ENCODE results near the gene CENPF. TPM values are rescaled to one million over a fixed set of nuclear protein-coding genes. Genes with fewer than 3 reads are reported as not detected.

CENPF gene
- total RNA-seq, 1 experiment from 2014 or later, result 113 TPM

DNA sequence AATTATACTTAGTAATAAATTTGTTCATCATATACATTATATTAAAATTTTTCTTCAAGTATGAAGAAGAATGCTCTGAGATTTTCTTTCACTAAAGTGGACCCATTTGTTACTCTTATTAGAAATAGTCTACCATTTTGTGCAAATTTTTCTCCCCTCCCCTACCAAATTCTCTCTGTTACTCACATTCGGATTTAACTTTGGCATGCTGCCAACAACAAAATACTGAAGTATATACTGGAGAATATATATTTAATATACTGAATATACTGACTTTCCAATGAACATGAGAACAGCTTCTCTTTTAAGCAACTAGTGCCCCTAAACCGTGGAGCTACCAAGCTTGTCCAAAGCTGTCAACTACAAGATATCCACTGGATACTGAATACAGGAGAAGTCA lies 57.2 kb downstream of the CENPF start:
- Histone ChIP-seq H4K5ac (ENCODE audit: insufficient read length, low read depth, low read length) (no peak overlapping the region), H3K79me1 (ENCODE audit: insufficient read depth, low read depth, low read length, poor library complexity, severe bottlenecking) (no peaks in the 10 kb centered on the region), H3K4me2 (ENCODE audit: insufficient read depth, insufficient read length, low read length) (no peak overlapping the region), H3K4ac (ENCODE audit: low read depth, low read length) (no peak overlapping the region), H3K56ac (ENCODE audit: insufficient read length, low read depth, low read length) (no peak overlapping the region), H3K23me2 (ENCODE audit: insufficient read length, low read depth, low read length, poor library complexity, severe bottlenecking) (no peaks in the 10 kb centered on the region), H3K18ac (ENCODE audit: insufficient read length, low read depth, low read length) (no peak overlapping the region), H3K9ac (ENCODE audit: extremely low read depth, insufficient read length, low read length) (no peak overlapping the region), H2BK15ac (ENCODE audit: low read depth, low read length) (no peak overlapping the region), H3K14ac (ENCODE audit: insufficient read depth, low read length) (no peak overlapping the region), H3K4me1 (ENCODE audit: insufficient read depth, low read length) (no peaks in the 10 kb centered on the region), H3T11ph (ENCODE audit: low read length) (no peak overlapping the region), H3K27me3 (ENCODE audit: insufficient read depth, low read length) (no peaks in the 10 kb centered on the region), H4K8ac (replicated peaks; ENCODE audit: insufficient read length, low read depth, low read length) (no peak overlapping the region), H4K20me1 (ENCODE audit: control insufficient read depth, insufficient read depth, insufficient read length) (no peaks in the 10 kb centered on the region), H2BK5ac (ENCODE audit: insufficient read length, low read length) (no peak overlapping the region), H2BK12ac (ENCODE audit: insufficient read length, low read depth, low read length) (no peak overlapping the region), H2BK20ac (ENCODE audit: low read depth, low read length, poor library complexity, severe bottlenecking) (no peak overlapping the region), H3K9me3 (ENCODE audit: control insufficient read depth, low read depth, low read length) (no peaks in the 10 kb centered on the region), H4K91ac (ENCODE audit: insufficient read length, low read depth, low read length) (no peak overlapping the region), H3K79me2 (ENCODE audit: insufficient read depth, low read length) (no peaks in the 10 kb centered on the region), H2BK120ac (ENCODE audit: low read depth, low read length, poor library complexity, severe bottlenecking) (no peak overlapping the region), H3K23ac (ENCODE audit: insufficient read length, low read depth, low read length) (no peak overlapping the region), H2AFZ (ENCODE audit: low read length) (no peak overlapping the region), H2AK5ac (ENCODE audit: insufficient read length, low read length) (no peak overlapping the region), H3K27ac (ENCODE audit: insufficient read length, low read depth, low read length) (no peak overlapping the region)
- DNase-seq, result no peak
- no peak overlapping the region for H3K4me3 Mint-ChIP-seq
- no peak for TF ChIP-seq CTCF (conservative IDR thresholded peaks at IDR 0.05)
- H3K27ac Mint-ChIP-seq, result no peak overlapping the region
- no peaks in the 10 kb centered on the region for H3K4me1 Mint-ChIP-seq
- H3K27me3 Mint-ChIP-seq (ENCODE audit: low read depth), result no peaks in the 10 kb centered on the region
- no peaks in the 10 kb centered on the region for H3K9me3 Mint-ChIP-seq
- peaks cover 75 to 100% (median 94%) of the 10 kb centered on the region in 3 experiments for H3K36me3 Mint-ChIP-seq (ENCODE audit: insufficient read depth in 1 of 3, low read depth in 3 of 3)
- no CpG with 5 or more reads among the region's 2 CpGs for WGBS (ENCODE audit: extremely low coverage, insufficient read length, low lambda C conversion rate)

Data from H9 (cell line).